NOMO-1 (cell line): ENCODE results near the gene PIEZO2.
"Not testable (repeated sequence)": the region's sequence is repeated elsewhere in the genome, so short reads cannot be mapped to it uniquely, and the experiment has no call there.

ENCODE experiments used
- DNase-seq, 2 experiments: peaks; one replicate each; lab custom pipeline; 2025; ENCODE audit not compliant: unreplicated experiment in 2 of 2; lab: John Stamatoyannopoulos, UW

Gene PIEZO2

GRCh38 chr18:10852385-10853303, 296.7 kb downstream of the PIEZO2 start:
- no peak for DNase-seq

- DNase-seq = peak; percentile 21 to 45
These were observed 297.5 kb downstream of the PIEZO2 start for GRCh38 chr18:10851824-10852319.

GRCh38 chr18:10850840-10851239, 298.5 kb downstream of the PIEZO2 start:
- DNase-seq = no peak

- no peak for DNase-seq
These were observed 299.2 kb downstream of the PIEZO2 start for GRCh38 chr18:10850216-10850615.

- DNase-seq = no peak
These were observed 301.5 kb downstream of the PIEZO2 start for GRCh38 chr18:10847907-10848306.

GRCh38 chr18:10847408-10847790, 302.0 kb downstream of the PIEZO2 start:
- no peak for DNase-seq

GRCh38 chr18:10846657-10847407, 302.5 kb downstream of the PIEZO2 start:
- no peak for DNase-seq

GRCh38 chr18:10846035-10846434, 303.3 kb downstream of the PIEZO2 start:
- DNase-seq = not testable (repeated sequence)

- DNase-seq = no peak
These were observed 305.8 kb downstream of the PIEZO2 start for GRCh38 chr18:10843565-10843964.

- DNase-seq = no peak
These were observed 306.5 kb downstream of the PIEZO2 start for GRCh38 chr18:10842861-10843260.

GRCh38 chr18:10842371-10842770, 307.0 kb downstream of the PIEZO2 start:
- DNase-seq = no peak

- no peak for DNase-seq
These were observed 308.2 kb downstream of the PIEZO2 start for GRCh38 chr18:10841203-10841602.

- DNase-seq = no peak
These were observed 308.6 kb downstream of the PIEZO2 start for GRCh38 chr18:10840743-10841142.

GRCh38 chr18:10839421-10839820, 309.9 kb downstream of the PIEZO2 start:
- DNase-seq = no peak

GRCh38 chr18:10838553-10838952, 310.8 kb downstream of the PIEZO2 start:
- no peak for DNase-seq

GRCh38 chr18:10834128-10834815, 315.1 kb downstream of the PIEZO2 start:
- no peak for DNase-seq

- no peak for DNase-seq
These were observed 315.7 kb downstream of the PIEZO2 start for GRCh38 chr18:10833656-10834055.

- no peak for DNase-seq
These were observed 323.0 kb downstream of the PIEZO2 start for GRCh38 chr18:10826400-10826799.

GRCh38 chr18:10822456-10822855, 326.9 kb downstream of the PIEZO2 start:
- DNase-seq = no peak

GRCh38 chr18:10820681-10821080, 328.7 kb downstream of the PIEZO2 start:
- DNase-seq = no peak

- peak in 1 of 2 experiments; percentile 1 for DNase-seq
These were observed 335.0 kb downstream of the PIEZO2 start for GRCh38 chr18:10814336-10814735.
